OCI-LY1 (cell line): ENCODE data around the gene ADARB2.

Experiments
- EZH2 ChIP-seq: fragments of 200-600 bp; sonication (generic), shearing (Covaris generic); IDR thresholded peaks from 2 replicates; pipeline ENCODE4 v1.8.0; 2017; ENCODE audit warnings: borderline replicate concordance, mixed run types, mild to moderate bottlenecking, antibody characterized with exemption, low read length, moderate library complexity, mixed read lengths
- TF ChIP-seq, protein P1 (sequence below): fragments of 200-600 bp; sonication (generic), shearing (Covaris generic); IDR thresholded peaks from 2 replicates; pipeline ENCODE4 v1.5.1; 2017; ENCODE audit warnings: mild to moderate bottlenecking, antibody characterized with exemption, low read length, moderate library complexity, mixed read lengths

GRCh38 chr10:1328161-1328823, 409.0 kb downstream of the ADARB2 start:
- no peak for TF ChIP-seq EZH2
- TF ChIP-seq, protein P1, sequence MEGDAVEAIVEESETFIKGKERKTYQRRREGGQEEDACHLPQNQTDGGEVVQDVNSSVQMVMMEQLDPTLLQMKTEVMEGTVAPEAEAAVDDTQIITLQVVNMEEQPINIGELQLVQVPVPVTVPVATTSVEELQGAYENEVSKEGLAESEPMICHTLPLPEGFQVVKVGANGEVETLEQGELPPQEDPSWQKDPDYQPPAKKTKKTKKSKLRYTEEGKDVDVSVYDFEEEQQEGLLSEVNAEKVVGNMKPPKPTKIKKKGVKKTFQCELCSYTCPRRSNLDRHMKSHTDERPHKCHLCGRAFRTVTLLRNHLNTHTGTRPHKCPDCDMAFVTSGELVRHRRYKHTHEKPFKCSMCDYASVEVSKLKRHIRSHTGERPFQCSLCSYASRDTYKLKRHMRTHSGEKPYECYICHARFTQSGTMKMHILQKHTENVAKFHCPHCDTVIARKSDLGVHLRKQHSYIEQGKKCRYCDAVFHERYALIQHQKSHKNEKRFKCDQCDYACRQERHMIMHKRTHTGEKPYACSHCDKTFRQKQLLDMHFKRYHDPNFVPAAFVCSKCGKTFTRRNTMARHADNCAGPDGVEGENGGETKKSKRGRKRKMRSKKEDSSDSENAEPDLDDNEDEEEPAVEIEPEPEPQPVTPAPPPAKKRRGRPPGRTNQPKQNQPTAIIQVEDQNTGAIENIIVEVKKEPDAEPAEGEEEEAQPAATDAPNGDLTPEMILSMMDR, result no peak
